Astrocyte of the spinal cord (primary cell): ENCODE measurements around the gene FLNC.

ENCODE experiments used
- DNase-seq: peaks from one replicate; pipeline ENCODE4 v3.0.0; 2011; ENCODE audit warnings: low read depth, low spot score
- H3K4me3 ChIP-seq: 2 replicates; pipeline ENCODE4 v1.5.1; 2011; ENCODE audit warnings: low read depth, mild to moderate bottlenecking, low read length, moderate library complexity
- in situ Hi-C: cut with HindIII; loops from 2 replicates; pipeline ENCODE4 v1.10.0; 2017; ENCODE audit warnings: low sequenced_read_pairs
- TF ChIP-seq, protein P1 (sequence below): IDR thresholded peaks from 2 replicates; pipeline ENCODE4 v1.5.1; 2012; ENCODE audit warnings: low read depth, mild to moderate bottlenecking, low read length, inconsistent platforms

FLNC gene

DNA sequence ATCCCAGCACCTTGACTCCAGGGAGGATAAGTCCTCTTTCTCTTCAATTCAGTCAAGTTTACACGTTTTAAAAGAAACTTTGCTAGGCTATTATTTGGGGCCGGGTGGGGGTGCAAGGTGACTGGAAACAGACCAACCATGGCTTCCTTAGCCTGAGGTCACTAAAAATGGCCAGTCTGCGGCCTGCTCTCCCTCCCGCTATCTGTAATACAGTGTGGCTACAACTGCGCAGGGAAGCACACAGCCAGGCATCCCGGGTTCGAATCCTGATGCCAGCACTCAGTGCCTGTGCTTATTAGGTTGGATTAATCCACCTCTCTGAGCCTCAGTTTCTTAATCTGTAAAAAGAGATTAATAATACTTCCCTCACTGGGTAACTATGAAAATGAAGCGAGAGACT is 51.9 kb downstream of the FLNC start:
- TF ChIP-seq, protein P1, sequence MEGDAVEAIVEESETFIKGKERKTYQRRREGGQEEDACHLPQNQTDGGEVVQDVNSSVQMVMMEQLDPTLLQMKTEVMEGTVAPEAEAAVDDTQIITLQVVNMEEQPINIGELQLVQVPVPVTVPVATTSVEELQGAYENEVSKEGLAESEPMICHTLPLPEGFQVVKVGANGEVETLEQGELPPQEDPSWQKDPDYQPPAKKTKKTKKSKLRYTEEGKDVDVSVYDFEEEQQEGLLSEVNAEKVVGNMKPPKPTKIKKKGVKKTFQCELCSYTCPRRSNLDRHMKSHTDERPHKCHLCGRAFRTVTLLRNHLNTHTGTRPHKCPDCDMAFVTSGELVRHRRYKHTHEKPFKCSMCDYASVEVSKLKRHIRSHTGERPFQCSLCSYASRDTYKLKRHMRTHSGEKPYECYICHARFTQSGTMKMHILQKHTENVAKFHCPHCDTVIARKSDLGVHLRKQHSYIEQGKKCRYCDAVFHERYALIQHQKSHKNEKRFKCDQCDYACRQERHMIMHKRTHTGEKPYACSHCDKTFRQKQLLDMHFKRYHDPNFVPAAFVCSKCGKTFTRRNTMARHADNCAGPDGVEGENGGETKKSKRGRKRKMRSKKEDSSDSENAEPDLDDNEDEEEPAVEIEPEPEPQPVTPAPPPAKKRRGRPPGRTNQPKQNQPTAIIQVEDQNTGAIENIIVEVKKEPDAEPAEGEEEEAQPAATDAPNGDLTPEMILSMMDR, result no peak
- DNase-seq, result no peak
- in situ Hi-C loops, result no loop called here
- no peak overlapping the region for H3K4me3 ChIP-seq

DNA sequence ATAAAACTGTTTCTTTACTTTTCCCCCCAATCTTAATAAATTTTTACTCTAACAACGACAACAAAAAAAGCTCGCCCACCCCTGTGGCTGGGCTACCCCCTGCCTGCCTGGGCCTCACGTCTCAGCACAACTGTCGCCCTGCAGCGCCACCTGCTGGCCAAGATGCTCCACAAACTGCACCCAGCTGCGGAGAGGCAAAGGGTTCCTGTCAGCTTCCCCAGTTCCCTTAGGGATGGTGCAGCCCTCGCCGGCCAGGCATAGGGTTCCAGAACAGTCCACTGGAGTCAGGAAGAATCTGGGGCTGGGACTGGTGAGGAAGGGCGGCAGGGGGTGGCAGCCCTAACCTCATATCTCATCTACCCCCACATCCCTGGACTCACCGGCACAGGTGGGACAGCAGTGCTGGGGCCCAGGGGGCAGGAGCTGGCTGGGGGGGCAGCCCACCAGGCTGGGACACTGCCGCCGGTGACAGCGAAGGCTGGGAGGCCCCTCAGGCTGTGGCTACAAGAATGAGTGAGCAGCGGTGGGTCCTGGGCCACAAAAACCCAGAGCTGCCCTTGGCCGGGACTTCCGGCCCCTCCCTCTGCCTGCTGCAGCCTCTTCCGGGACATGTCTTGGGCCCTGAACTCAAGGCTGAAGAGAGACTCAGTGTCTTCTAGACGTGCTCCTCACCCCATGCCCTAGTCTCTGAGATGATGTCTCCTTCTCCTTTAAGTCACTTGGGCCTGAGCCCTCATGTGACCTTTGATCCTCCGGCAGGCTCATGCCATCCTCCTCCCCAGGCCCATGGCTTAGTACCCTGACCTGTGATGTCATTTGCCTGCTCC is 53.6 kb downstream of the FLNC start:
- H3K4me3 ChIP-seq, result no peak overlapping the region
- peak; percentile 61 for DNase-seq
- in situ Hi-C loops, result no loop called here
- TF ChIP-seq, protein P1, result peak; percentile 91

DNA sequence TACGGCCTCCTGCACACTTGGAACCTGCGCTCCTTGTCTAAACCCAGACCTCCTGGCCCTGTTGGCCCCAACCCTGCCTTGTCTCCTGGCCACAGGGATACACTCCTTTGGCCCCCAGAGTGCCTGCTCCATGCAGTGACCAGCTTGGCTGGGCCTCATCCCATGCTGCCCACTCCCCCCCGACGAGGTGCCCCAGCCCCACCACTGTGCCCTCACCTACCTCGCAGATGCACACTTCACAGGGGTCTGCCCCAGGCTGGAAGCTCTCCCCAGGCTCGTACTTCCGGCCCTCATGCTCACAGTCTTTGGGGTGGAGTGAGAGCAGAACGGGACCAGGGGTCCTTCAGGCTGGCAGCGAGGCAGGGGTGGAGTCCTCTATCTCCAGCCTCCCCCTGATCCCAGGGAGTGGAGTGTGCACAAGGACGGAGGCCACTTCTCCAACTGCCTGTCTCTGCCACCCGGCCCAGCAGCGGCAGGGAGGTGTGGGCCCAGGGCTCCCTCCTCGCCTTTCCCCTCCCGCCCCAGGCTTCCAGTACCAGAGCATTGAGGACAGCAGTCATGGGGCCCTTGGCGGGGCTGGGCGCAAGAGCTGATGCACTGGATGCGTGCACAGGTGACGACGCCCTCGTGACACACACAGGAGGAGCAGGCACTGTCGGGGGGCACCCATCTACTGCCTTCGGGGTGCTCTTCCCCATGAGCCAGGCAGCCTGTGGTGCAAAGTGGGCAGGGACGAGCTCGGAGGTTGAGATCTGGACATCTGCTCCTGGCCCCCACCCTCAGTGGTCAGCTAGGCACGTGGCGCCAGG is 54.6 kb downstream of the FLNC start:
- TF ChIP-seq, protein P1, result no peak
- in situ Hi-C loops, result no loop called here
- DNase-seq, result no peak
- no peak overlapping the region for H3K4me3 ChIP-seq

DNA sequence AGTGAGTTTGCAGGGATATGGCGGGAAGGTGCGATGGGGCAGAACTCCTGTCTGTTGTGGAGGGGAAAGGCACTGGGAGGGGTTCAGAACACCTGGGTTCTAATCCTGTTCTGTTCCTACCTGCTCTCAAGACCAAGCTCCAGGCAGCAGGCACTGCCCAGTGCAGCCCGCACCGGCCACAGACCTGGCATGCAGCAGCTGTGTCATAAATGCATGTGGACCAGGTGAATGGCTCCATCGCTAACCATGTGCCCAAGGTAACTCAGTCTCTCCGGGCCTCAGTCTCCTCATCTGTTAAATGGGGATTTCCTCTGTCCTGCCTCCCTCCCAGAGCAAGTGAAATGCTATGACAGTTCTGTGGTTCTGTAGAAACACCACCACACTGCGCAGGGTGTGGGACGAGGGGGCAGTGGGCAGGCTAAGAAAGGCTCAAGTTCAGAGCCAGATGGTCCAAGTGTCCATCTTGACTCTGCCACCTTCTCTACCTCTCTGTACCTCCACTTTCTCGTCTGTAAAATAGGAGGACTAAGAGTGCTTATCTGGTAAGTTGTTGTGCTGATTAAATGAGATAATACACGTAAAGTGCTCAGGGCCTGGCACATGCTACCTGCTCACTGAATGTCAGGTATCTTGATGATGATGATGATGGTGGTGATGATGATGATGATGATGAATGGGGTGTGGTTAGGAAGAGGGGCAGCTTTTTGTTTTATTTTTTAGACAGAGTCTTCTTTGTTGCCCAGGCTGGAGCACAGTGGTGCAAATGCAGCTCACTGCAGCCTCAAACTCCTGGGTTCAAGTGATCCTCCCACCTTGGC is 55.4 kb downstream of the FLNC start:
- no peak for DNase-seq
- no peak overlapping the region for H3K4me3 ChIP-seq
- in situ Hi-C loops, result no loop called here
- TF ChIP-seq, protein P1, result no peak

DNA sequence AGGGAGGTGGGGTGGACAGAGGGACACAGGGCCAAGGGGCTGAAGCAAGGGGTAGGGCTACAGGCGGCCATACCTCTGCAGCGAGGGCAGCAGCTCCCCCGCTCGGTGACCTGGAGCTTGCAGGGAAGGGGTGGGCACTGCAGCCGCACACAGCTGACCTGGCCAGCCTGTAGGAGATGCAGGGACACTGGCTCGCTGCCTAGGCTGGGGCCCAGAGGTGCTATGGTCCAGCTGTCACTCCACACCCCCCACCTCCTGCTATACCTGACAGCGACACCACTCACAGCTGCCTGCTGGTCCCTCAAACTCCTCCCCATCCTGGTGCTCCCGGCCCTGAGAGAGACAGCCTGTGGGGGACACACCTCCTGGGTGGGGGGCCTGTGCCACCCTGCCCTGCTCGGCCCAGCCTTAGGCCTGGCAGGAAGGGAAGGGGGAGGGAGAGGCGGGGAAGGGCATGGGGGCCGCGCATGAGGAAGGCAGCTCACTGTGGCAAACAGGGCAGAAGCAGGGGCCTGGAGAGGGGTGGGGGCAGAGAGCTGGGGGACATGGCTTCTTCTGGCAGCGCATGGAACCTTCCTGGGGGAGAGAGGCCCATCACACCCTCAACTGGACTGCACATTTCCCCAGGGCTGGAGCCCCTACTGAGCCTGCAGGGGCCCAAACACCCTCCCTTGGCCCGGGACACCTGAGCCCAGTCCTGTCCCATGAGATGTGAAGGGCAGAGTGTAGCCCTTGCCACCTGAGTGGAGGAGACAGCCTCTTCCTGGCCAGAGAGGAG is 56.4 kb downstream of the FLNC start:
- TF ChIP-seq, protein P1, result no peak
- DNase-seq, result no peak
- in situ Hi-C loops, result no loop called here
- H3K4me3 ChIP-seq, result no peak overlapping the region
